Thoracic aorta (tissue), 2 donors: ENCODE measurements around the gene TNIP1. TPM values are rescaled to one million over a fixed set of nuclear protein-coding genes. Genes with fewer than 3 reads are reported as not detected.

ENCODE experiments used
- ATAC-seq: fragments of 150-250 bp; one replicate; pipeline ENCODE4 v1.8.0; 2017; ENCODE audit warnings: low read depth; ENCODE audit not compliant: insufficient number of reproducible peaks, low FRiP score
- DNase-seq: peaks from one replicate; pipeline ENCODE4 v3.0.0-alpha.2; 2020; ENCODE audit warnings: low spot score
- H3K27ac ChIP-seq, 2 donors: fragments of 200-600 bp; sonication (generic); 1 replicate in 1 of 2; 2 replicates in 1 of 2; pipeline ENCODE4 v1.5.1; 2016; ENCODE audit warnings: mild to moderate bottlenecking in 2 of 2, moderate library complexity in 2 of 2
- H3K27me3 ChIP-seq: fragments of 200-600 bp; sonication (generic); replicated peaks from 2 replicates; pipeline ENCODE4 v1.6.0; 2016; ENCODE audit warnings: mild to moderate bottlenecking; ENCODE audit not compliant: insufficient read depth
- H3K36me3 ChIP-seq: fragments of 200-600 bp; sonication (generic); one replicate; pipeline ENCODE4 v1.5.1; 2016
- H3K4me1 ChIP-seq, 2 donors: fragments of 200-600 bp; sonication (generic); 1 replicate in 1 of 2; 2 replicates in 1 of 2; pipeline versions ENCODE4 v1.5.1 to v1.6.0; 2016; ENCODE audit warnings: low read depth in 2 of 2, mild to moderate bottlenecking in 1 of 2; ENCODE audit not compliant: control insufficient read depth in 1 of 2
- H3K4me3 ChIP-seq: fragments of 200-600 bp; sonication (generic); 2 replicates; pipeline ENCODE4 v1.5.1; 2016; ENCODE audit warnings: mild to moderate bottlenecking
- H3K9me3 ChIP-seq: fragments of 200-600 bp; sonication (generic); 2 replicates; pipeline ENCODE4 v1.5.1; 2016
- CTCF ChIP-seq: fragments of 200-600 bp; sonication (generic); IDR thresholded peaks from one replicate; pipeline ENCODE4 v1.5.1; 2019; ENCODE audit warnings: antibody characterized with exemption
- total RNA-seq, 2 donors: library from RNA; depleted of rRNA; stranded (reverse); fragments of >200 nt; gene quantifications; one replicate each; pipeline versions ENCODE4 v1.1.0 to v1.2.3, GENCODE V29; 2016

TNIP1 gene
- total RNA-seq, 2 donors from 2014 or later = 77.4 to 103 TPM

GRCh38 chr5:150989695-150990094, 91.1 kb downstream of the TNIP1 start:
- no peak for DNase-seq
- Histone ChIP-seq H3K27me3 (no peaks in the 10 kb centered on the region), H3K4me1 (no peaks in the 10 kb centered on the region), H3K36me3 (no peaks in the 10 kb centered on the region), H3K27ac (no peak overlapping the region), H3K9me3 (no peaks in the 10 kb centered on the region), H3K4me3 (no peak overlapping the region)
- no peak for ATAC-seq
- no peak for TF ChIP-seq CTCF

- ATAC-seq (no peak), DNase-seq (no peak)
- Histone ChIP-seq H3K9me3 (no peaks in the 10 kb centered on the region), H3K27ac (no peak overlapping the region), H3K36me3 (no peaks in the 10 kb centered on the region), H3K27me3 (no peaks in the 10 kb centered on the region), H3K4me3 (no peak overlapping the region), H3K4me1 (no peaks in the 10 kb centered on the region)
- TF ChIP-seq CTCF = no peak
Measured at GRCh38 chr5:150987746-150988145, 93.1 kb downstream of the TNIP1 start.

Other genes with a start within 250 kb of the TNIP1 start
- not detected for gene IRGM, start 234.5 kb downstream of the TNIP1 start, total RNA-seq
- 1 to 10 TPM; 3.8 to 8.0 TPM for gene ZNF300, start 176.1 kb downstream of the TNIP1 start, total RNA-seq
- 1,000 to 10,000 TPM; 1,240 to 1,874 TPM for gene GPX3, start 60.4 kb downstream of the TNIP1 start, total RNA-seq
- gene ANXA6, start 76.7 kb upstream of the TNIP1 start, total RNA-seq = 100 to 1,000 TPM; 207 to 349 TPM
- gene CCDC69, start 143.1 kb upstream of the TNIP1 start, total RNA-seq = 10 to 100 TPM; 39.1 to 75.3 TPM
- 10 to 100 TPM; 26.1 to 32.1 TPM for gene GM2A, start 172.2 kb upstream of the TNIP1 start, total RNA-seq
- not detected for gene SLC36A3, start 222.7 kb upstream of the TNIP1 start, total RNA-seq